HepG2 (cell line): ENCODE data around the gene ANKRD44. TPM values are rescaled to one million over a fixed set of nuclear protein-coding genes. Genes with fewer than 3 reads are reported as not detected.
"Not testable (repeated sequence)": the region's sequence is repeated elsewhere in the genome, so short reads cannot be mapped to it uniquely, and the experiment has no call there.

Experiments used
- ATAC-seq: fragments of 200-7000 bp; cut with Tn5 transposase; 3 replicates; pipeline ENCODE4 v1.9.1; 2020; ENCODE audit warnings: mild to moderate bottlenecking, moderate library complexity
- BruUV-seq: library from RNA; stranded (reverse); fragments of 400-500 nt; replicated peaks from 2 replicates; lab custom pipeline; 2021; lab: Mats Ljungman, UMichigan
- CTCF ChIA-PET: fragments of 300-600 bp; formaldehyde crosslinking; extraction: SDS; loops from one replicate; lab custom pipeline; 2021; ENCODE audit warnings: low total read pairs, inconsistent platforms, low intra/inter-chr PET ratio; lab: Yijun Ruan, JAX
- POLR2A ChIA-PET: fragments of 350-600 bp; sonication (Branson Sonifier 250); formaldehyde crosslinking; loops from one replicate; lab custom pipeline; 2020; ENCODE audit warnings: antibody characterized with exemption, inconsistent platforms; lab: Yijun Ruan, JAX
- DNase-seq: peaks from one replicate; pipeline ENCODE4 v3.0.0-alpha.2; 2015; ENCODE audit warnings: low spot score
- FAIRE-seq: peaks from 3 replicates; lab custom pipeline; 2011; peaks lifted over from hg19 to GRCh38; lab: Jason Lieb, UNC
- H2AFZ ChIP-seq: one replicate; pipeline ENCODE4 v1.6.1; 2011; ENCODE audit warnings: low read length, inconsistent platforms
- H3K27ac ChIP-seq: fragments of 300-600 bp; 3 replicates; pipeline ENCODE4 v1.8.0; 2011; ENCODE audit warnings: mixed run types, mild to moderate bottlenecking, mixed read lengths, low read length, inconsistent platforms; ENCODE audit not compliant: insufficient read depth; ENCODE audit errors: extremely low read length
- H3K27me3 ChIP-seq, 2 experiments: fragments of 200-600 bp in 1 of 2; 2 replicates in 1 of 2; 3 replicates in 1 of 2; pipeline versions ENCODE4 v1.6.0 to v1.8.0; 2011; ENCODE audit warnings: low read length in 2 of 2, mild to moderate bottlenecking in 2 of 2, moderate library complexity in 2 of 2, inconsistent platforms in 1 of 2; ENCODE audit not compliant: insufficient read depth in 2 of 2, control insufficient read depth in 1 of 2
- H3K36me3 ChIP-seq, 2 experiments: fragments of 200-600 bp in 1 of 2; replicated peaks in 1 of 2; 2 replicates in 1 of 2; 3 replicates in 1 of 2; pipeline versions ENCODE4 v1.5.1 to v1.8.0; 2011; ENCODE audit warnings: low read length in 2 of 2, inconsistent platforms in 1 of 2; ENCODE audit not compliant: insufficient read depth in 2 of 2, control insufficient read depth in 1 of 2
- H3K4me1 ChIP-seq: 2 replicates; pipeline ENCODE4 v1.5.1; 2012; ENCODE audit warnings: low read length, inconsistent platforms; ENCODE audit not compliant: insufficient read depth
- H3K4me2 ChIP-seq: 2 replicates; pipeline ENCODE4 v1.6.0; 2011; ENCODE audit warnings: low read depth, low read length, inconsistent platforms
- H3K4me3 ChIP-seq, 3 experiments: fragments of 200-600 bp in 1 of 3; sonication (generic), shearing (Covaris generic) in 1 of 3; replicated peaks in 1 of 3; 2 replicates each; pipeline ENCODE4 v1.5.1; 2011 to 2016; ENCODE audit warnings: low read length in 3 of 3, inconsistent platforms in 2 of 3, low read depth in 2 of 3, mild to moderate bottlenecking in 2 of 3, control low read depth in 1 of 3, mixed read lengths in 1 of 3; ENCODE audit not compliant: insufficient read depth in 1 of 3
- H3K79me2 ChIP-seq: one replicate; pipeline ENCODE4 v1.6.1; 2011; ENCODE audit warnings: low read length, inconsistent platforms; ENCODE audit not compliant: insufficient read depth
- H3K9ac ChIP-seq: 2 replicates; pipeline ENCODE4 v1.6.0; 2011; ENCODE audit warnings: mild to moderate bottlenecking, low read depth, low read length, inconsistent platforms; ENCODE audit not compliant: insufficient read depth
- H3K9me3 ChIP-seq: 2 replicates; pipeline ENCODE4 v1.5.1; 2012; ENCODE audit warnings: mild to moderate bottlenecking, low read length
- H4K20me1 ChIP-seq: 2 replicates; pipeline ENCODE4 v1.6.0; 2011; ENCODE audit warnings: inconsistent platforms, mild to moderate bottlenecking, low read length, moderate library complexity; ENCODE audit not compliant: insufficient read depth
- ARHGAP35 ChIP-seq: sonication (generic); formaldehyde crosslinking; IDR thresholded peaks from 2 replicates; pipeline ENCODE4 v1.9.0; 2022; ENCODE audit warnings: mild to moderate bottlenecking, inconsistent platforms, moderate library complexity, missing genetic modification reagents, borderline replicate concordance
- ATF7 ChIP-seq, 2 experiments: fragments of 450-650 bp in 1 of 2; sonication (generic) in 1 of 2; formaldehyde crosslinking in 1 of 2; IDR thresholded peaks; 2 replicates each; pipeline versions ENCODE4 v1.4.0 to v1.6.1; 2016 to 2020; ENCODE audit warnings: antibody characterized with exemption in 1 of 2, mild to moderate bottlenecking in 1 of 2, missing genetic modification reagents in 1 of 2
- CREB1 ChIP-seq, 2 experiments: fragments of 450-650 bp in 1 of 2; IDR thresholded peaks; 2 replicates each; pipeline ENCODE4 v1.6.1; 2016 to 2017; ENCODE audit warnings: control low read depth in 1 of 2, mild to moderate bottlenecking in 1 of 2, missing compliant biosample characterization in 1 of 2, missing genetic modification characterization in 1 of 2
- NRL ChIP-seq: sonication (generic); formaldehyde crosslinking; IDR thresholded peaks from 2 replicates; pipeline ENCODE4 v1.5.0; 2020; ENCODE audit warnings: missing genetic modification reagents, mild to moderate bottlenecking, moderate library complexity, borderline replicate concordance
- POLR2G ChIP-seq: fragments of 200-400 bp; formaldehyde crosslinking; IDR thresholded peaks from 2 replicates; pipeline ENCODE4 v1.6.1; 2018; ENCODE audit warnings: mild to moderate bottlenecking, low read depth, low read length, moderate library complexity
- TCF12 ChIP-seq, 2 experiments: fragments of 450-650 bp in 1 of 2; sonication (generic) in 1 of 2; formaldehyde crosslinking in 1 of 2; IDR thresholded peaks; 2 replicates each; pipeline versions ENCODE4 v1.6.1 to v1.8.0; 2017 to 2022; ENCODE audit warnings: antibody characterized with exemption in 1 of 2, mild to moderate bottlenecking in 1 of 2, missing genetic modification reagents in 1 of 2, moderate library complexity in 1 of 2
- ZNF12 ChIP-seq: sonication (generic); formaldehyde crosslinking; IDR thresholded peaks from 2 replicates; pipeline ENCODE4 v1.5.0; 2020; ENCODE audit warnings: missing genetic modification reagents
- WGBS: methylation state at CpG from one replicate; pipeline ENCODE4 v1.1.6; 2017; ENCODE audit warnings: low lambda C conversion rate; 5-methylcytosine and 5-hydroxymethylcytosine counted together
- in situ Hi-C: cut with HindIII; loops from 2 replicates; pipeline ENCODE4 v1.10.0; 2017; ENCODE audit warnings: low pct_unique_long_range_greater_than_20kb; ENCODE audit not compliant: extremely low pct_ligation_motif_present
- intact Hi-C: fragments of 100-400 bp; cut with micrococcal nuclease; formaldehyde crosslinking; loops from one replicate; pipeline ENCODE4 v1.10.0; 2022; ENCODE audit not compliant: unreplicated experiment
- polyA plus RNA-seq, 8 experiments: library from polyadenylated mRNA; depleted of rRNA in 3 of 8; stranded (reverse) in 7 of 8; unstranded in 1 of 8; fragments of >200 nt; fragmentation: Illumina TruSeq in 4 of 8; extraction: Trizol in 4 of 8; gene quantifications; 2 replicates each; pipeline versions ENCODE4 v1.2.1 to v1.2.3, GENCODE V29; 2011 to 2016; ENCODE audit warnings: low read depth in 4 of 8, missing spikeins in 1 of 8, mixed read lengths in 1 of 8; ENCODE audit not compliant: insufficient read depth in 1 of 8
- total RNA-seq, 5 experiments: library from RNA; depleted of rRNA; stranded (reverse); fragments of >200 nt; fragmentation: Illumina TruSeq; extraction: Trizol; gene quantifications; 2 replicates each; pipeline ENCODE4 v1.2.3, GENCODE V29; 2016; ENCODE audit warnings: low read depth in 1 of 5
- TF ChIP-seq, protein P1 (sequence below): sonication (generic); formaldehyde crosslinking; IDR thresholded peaks from 2 replicates; pipeline ENCODE4; 2020; ENCODE audit warnings: missing genetic modification reagents, mild to moderate bottlenecking, borderline replicate concordance

Gene ANKRD44
- total and polyA plus RNA-seq, 2 of the 13 experiments (the other 11 are each of a cell fraction or from before 2014, with no cell fraction given): 0.04 to 0.11 TPM

DNA sequence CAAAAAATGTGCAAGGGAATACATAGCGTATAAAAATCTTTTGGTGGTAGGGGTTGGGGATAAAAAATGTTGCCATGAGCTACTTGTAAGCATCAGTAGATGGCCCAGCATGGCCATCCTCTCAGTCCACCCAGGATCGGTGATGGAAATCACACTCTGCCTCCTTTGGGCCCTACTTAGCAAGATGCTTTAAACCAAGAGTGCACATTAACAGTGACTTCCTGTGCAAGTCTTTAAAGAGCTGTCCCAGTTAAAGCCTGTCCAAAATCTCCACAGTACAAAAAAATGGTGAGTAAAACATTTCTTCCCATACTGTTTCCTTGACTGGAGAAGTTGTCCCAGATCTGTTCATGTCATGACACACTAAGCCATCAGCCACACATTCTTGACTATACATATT is 18.0 kb downstream of the ANKRD44 start (continued):
- TF ChIP-seq TCF12 (IDR thresholded peaks at IDR 0.05) (no peak), TCF12 (CRISPR knock-in tag; IDR thresholded peaks at IDR 0.05) (no peak), ZNF12 (no peak), NRL (CRISPR knock-in tag) (no peak)

DNA sequence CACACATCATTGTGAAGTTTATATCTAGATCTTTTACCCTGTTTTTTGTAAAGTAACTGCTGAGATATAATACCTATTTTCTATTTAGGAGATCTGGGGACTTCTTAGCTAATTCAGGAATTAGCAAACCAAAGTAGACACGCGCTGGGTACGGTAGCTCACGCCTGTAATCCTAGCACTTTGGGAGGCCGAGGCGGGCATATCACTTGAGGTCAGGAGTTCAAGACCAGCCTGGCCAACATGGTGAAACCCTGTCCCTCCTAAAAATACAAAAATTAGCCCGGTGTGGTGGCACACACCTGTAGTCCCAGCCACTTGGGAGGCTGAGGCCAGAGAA is 23.0 kb downstream of the ANKRD44 start:
- FAIRE-seq, H3K9ac ChIP-seq, BruUV-seq, H3K4me3 ChIP-seq, H3K9me3 ChIP-seq, H2AFZ ChIP-seq, ATAC-seq, H3K4me2 ChIP-seq, H3K4me1 ChIP-seq, intact Hi-C loops, H3K27ac ChIP-seq, H3K79me2 ChIP-seq, CTCF ChIA-PET, H3K27me3 ChIP-seq, in situ Hi-C loops, DNase-seq, H3K36me3 ChIP-seq, H4K20me1 ChIP-seq, POLR2A ChIA-PET: not testable (repeated sequence)
- 56% methylated on average over 7 of the region's 7 CpGs for WGBS

DNA sequence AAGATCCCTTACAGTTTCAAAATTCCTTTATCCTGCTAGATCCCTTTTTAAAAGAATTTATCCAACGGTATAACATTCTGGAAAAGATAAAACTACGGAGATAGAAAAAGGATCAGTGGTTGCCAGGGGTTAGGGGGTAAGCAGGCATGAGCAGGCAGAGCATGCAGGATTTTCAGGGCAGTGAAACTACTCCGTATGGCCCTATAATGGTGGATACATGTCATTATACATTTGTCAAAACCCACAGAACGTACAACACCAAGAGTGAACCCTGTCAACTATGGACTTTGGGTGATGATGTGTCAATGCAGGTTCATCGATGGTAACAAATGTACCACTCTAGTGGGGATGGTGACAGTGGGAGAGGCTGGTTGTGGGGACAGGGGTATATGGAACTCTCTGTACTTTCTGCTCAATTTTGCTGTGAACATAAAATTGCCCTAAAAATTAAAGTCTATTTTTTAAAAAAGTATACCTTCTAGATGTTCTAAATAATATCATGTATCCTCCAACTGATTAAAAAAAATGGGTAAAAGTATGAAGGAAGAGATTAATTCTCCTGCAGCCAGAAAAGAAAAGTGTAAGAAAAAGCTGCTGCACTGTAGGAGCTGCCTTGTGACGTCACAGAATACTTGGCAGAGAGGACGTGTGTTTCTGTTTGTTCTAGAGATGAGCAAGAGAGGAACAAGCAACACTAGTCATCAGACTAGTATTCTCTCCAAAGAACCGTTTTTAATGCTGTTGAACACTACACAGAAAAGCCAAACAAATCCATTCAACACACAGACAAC is 23.6 kb downstream of the ANKRD44 start:
- Histone ChIP-seq H3K4me2 (no peak overlapping the region), H3K79me2 (no peaks in the 10 kb centered on the region), H3K9me3 (no peaks in the 10 kb centered on the region), H3K9ac (no peak overlapping the region), H3K4me1 (no peaks in the 10 kb centered on the region), H3K27ac (no peak overlapping the region), H4K20me1 (no peaks in the 10 kb centered on the region), H3K4me3 (no peak overlapping the region), H3K36me3 (no peaks in the 10 kb centered on the region), H3K27me3 (no peaks in the 10 kb centered on the region; a peak in 1 of 5 replicates), H2AFZ (no peak overlapping the region)
- TF ChIP-seq ATF7 (IDR thresholded peaks at IDR 0.05) (peak; percentile 37), ATF7 (CRISPR knock-in tag; IDR thresholded peaks at IDR 0.05) (no peak), ARHGAP35 (CRISPR knock-in tag) (no peak), POLR2G (no peak), CREB1 (IDR thresholded peaks at IDR 0.05) (peak; percentile 99), CREB1 (CRISPR knock-in tag; IDR thresholded peaks at IDR 0.05) (peak; percentile 64)
- TF ChIP-seq, protein P1, sequence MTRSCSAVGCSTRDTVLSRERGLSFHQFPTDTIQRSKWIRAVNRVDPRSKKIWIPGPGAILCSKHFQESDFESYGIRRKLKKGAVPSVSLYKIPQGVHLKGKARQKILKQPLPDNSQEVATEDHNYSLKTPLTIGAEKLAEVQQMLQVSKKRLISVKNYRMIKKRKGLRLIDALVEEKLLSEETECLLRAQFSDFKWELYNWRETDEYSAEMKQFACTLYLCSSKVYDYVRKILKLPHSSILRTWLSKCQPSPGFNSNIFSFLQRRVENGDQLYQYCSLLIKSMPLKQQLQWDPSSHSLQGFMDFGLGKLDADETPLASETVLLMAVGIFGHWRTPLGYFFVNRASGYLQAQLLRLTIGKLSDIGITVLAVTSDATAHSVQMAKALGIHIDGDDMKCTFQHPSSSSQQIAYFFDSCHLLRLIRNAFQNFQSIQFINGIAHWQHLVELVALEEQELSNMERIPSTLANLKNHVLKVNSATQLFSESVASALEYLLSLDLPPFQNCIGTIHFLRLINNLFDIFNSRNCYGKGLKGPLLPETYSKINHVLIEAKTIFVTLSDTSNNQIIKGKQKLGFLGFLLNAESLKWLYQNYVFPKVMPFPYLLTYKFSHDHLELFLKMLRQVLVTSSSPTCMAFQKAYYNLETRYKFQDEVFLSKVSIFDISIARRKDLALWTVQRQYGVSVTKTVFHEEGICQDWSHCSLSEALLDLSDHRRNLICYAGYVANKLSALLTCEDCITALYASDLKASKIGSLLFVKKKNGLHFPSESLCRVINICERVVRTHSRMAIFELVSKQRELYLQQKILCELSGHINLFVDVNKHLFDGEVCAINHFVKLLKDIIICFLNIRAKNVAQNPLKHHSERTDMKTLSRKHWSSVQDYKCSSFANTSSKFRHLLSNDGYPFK (CRISPR knock-in tag): no peak
- FAIRE-seq: no peak
- BruUV-seq: no TSS peak
- intact Hi-C loops (no loop called here), in situ Hi-C loops (no loop called here)
- 3% methylated on average over 8 of the region's 8 CpGs for WGBS
- ChIA-PET POLR2A (no interaction called here), CTCF (no interaction called here)
- ATAC-seq: no peak
- DNase-seq: peak; percentile 30
